ENCODE measurements around the gene CEBPA.

The CEBPA gene

GRCh38 chr19:33287438-33287837, 14.9 kb downstream of the CEBPA start:
- H3K27me3 ChIP-seq: peaks cover 0 to 32% of the 10 kb centered on the region in 2 donors
- H3K36me3 ChIP-seq: no peaks in the 10 kb centered on the region
- intact Hi-C loops (cut with DNase I; ENCODE audit: low total_unique reads): no loop called here
- DNase-seq: no peak
- no peak overlapping the region for H3K27ac ChIP-seq
- H3K9me3 ChIP-seq: peaks cover 3 to 24% (median 15%) of the 10 kb centered on the region in 3 donors
- no peak for TF ChIP-seq CTCF (IDR thresholded peaks at IDR 0.05)
- no peak overlapping the region for H3K4me3 ChIP-seq
- peaks cover 0 to under 1% (median 0%) of the 10 kb centered on the region in 4 donors for H3K4me1 ChIP-seq

- no peak for DNase-seq
- Histone ChIP-seq H3K27me3 (peaks cover 0 to 34% of the 10 kb centered on the region in 2 donors), H3K4me1 (no peaks in the 10 kb centered on the region), H3K27ac (no peak overlapping the region), H3K36me3 (no peaks in the 10 kb centered on the region), H3K9me3 (peaks cover 3 to 24% (median 15%) of the 10 kb centered on the region in 3 donors), H3K4me3 (no peak overlapping the region)
- no peak for TF ChIP-seq CTCF (IDR thresholded peaks at IDR 0.05)
- intact Hi-C loops (cut with DNase I; ENCODE audit: low total_unique reads): no loop called here
Observed at GRCh38 chr19:33286899-33287298, 15.4 kb downstream of the CEBPA start.

- no peaks in the 10 kb centered on the region for H3K36me3 ChIP-seq
- H3K9me3 ChIP-seq: peaks cover 3 to 24% (median 15%) of the 10 kb centered on the region in 3 donors
- no peak overlapping the region for H3K27ac ChIP-seq
- intact Hi-C loops (cut with DNase I; ENCODE audit: low total_unique reads): no loop called here
- TF ChIP-seq CTCF (IDR thresholded peaks at IDR 0.05): no peak
- no peak for DNase-seq
- H3K4me1 ChIP-seq: no peaks in the 10 kb centered on the region
- H3K27me3 ChIP-seq: peaks cover 0 to 34% of the 10 kb centered on the region in 2 donors
- H3K4me3 ChIP-seq: no peak overlapping the region
Observed at GRCh38 chr19:33285441-33285927, 16.9 kb downstream of the CEBPA start.

GRCh38 chr19:33284756-33285155, 17.6 kb downstream of the CEBPA start:
- no peaks in the 10 kb centered on the region for H3K36me3 ChIP-seq
- no peak for TF ChIP-seq CTCF (IDR thresholded peaks at IDR 0.05)
- H3K4me3 ChIP-seq: no peak overlapping the region
- intact Hi-C loops (cut with DNase I; ENCODE audit: low total_unique reads): no loop called here
- H3K4me1 ChIP-seq: no peaks in the 10 kb centered on the region
- DNase-seq: no peak
- peaks cover 3 to 23% (median 13%) of the 10 kb centered on the region in 3 donors for H3K9me3 ChIP-seq
- H3K27me3 ChIP-seq: peaks cover 0 to 30% of the 10 kb centered on the region in 2 donors
- H3K27ac ChIP-seq: no peak overlapping the region

GRCh38 chr19:33284146-33284643, 18.1 kb downstream of the CEBPA start:
- intact Hi-C loops (cut with DNase I; ENCODE audit: low total_unique reads): no loop called here
- H3K9me3 ChIP-seq: peaks cover 3 to 18% (median 9%) of the 10 kb centered on the region in 3 donors
- DNase-seq: no peak
- H3K27ac ChIP-seq: no peak overlapping the region
- no peaks in the 10 kb centered on the region for H3K36me3 ChIP-seq
- TF ChIP-seq CTCF (IDR thresholded peaks at IDR 0.05): no peak
- peaks cover 0 to 26% of the 10 kb centered on the region in 2 donors for H3K27me3 ChIP-seq
- H3K4me1 ChIP-seq: no peaks in the 10 kb centered on the region
- no peak overlapping the region for H3K4me3 ChIP-seq

Data from tibial artery (tissue), 4 donors.